ENCODE results near the gene ARMC9. TPM values are rescaled to one million over a fixed set of nuclear protein-coding genes. Genes with fewer than 3 reads are reported as not detected.

Gene ARMC9
- total RNA-seq, 2 donors from 2014 or later, result 6.9 to 10.1 TPM

GRCh38 chr2:231332872-231333500, 134.6 kb downstream of the ARMC9 start:
- no peaks in the 10 kb centered on the region for H3K36me3 ChIP-seq (replicated peaks in 1 of 2; ENCODE audit: insufficient read depth in 1 of 2, low read depth in 2 of 2)
- intact Hi-C loops (cut with DNase I), result no loop called here

GRCh38 chr2:231334179-231334930, 135.9 kb downstream of the ARMC9 start:
- no peak overlapping the region for H3K27ac ChIP-seq
- H3K4me3 ChIP-seq, result no peak overlapping the region
- intact Hi-C loops (cut with DNase I), result no loop called here
- H3K27me3 ChIP-seq, result no peaks in the 10 kb centered on the region
- no peaks in the 10 kb centered on the region for H3K36me3 ChIP-seq (replicated peaks in 1 of 2; ENCODE audit: insufficient read depth in 1 of 2, low read depth in 2 of 2)
- TF ChIP-seq CTCF (IDR thresholded peaks at IDR 0.05) (no peak), POLR2A (IDR thresholded peaks at IDR 0.05) (no peak)
- no peaks in the 10 kb centered on the region for H3K9me3 ChIP-seq
- DNase-seq (no peak), ATAC-seq (no peak)
- 81 to 84% methylated on average over 14 of the region's 14 CpGs for WGBS, 2 donors
- no peaks in the 10 kb centered on the region for H3K4me1 ChIP-seq

More at GRCh38 chr2:231332872-231333500, 134.6 kb downstream of the ARMC9 start:
- no peaks in the 10 kb centered on the region for H3K9me3 ChIP-seq
- WGBS, 2 donors, result 87 to 89% methylated on average over 8 to 9 of the region's 9 CpGs
- H3K27me3 ChIP-seq, result no peaks in the 10 kb centered on the region
- no peaks in the 10 kb centered on the region for H3K4me1 ChIP-seq
- no peak for TF ChIP-seq POLR2A (IDR thresholded peaks at IDR 0.05)
- TF ChIP-seq CTCF (IDR thresholded peaks at IDR 0.05), result no peak
- no peak overlapping the region for H3K27ac ChIP-seq
- ATAC-seq, result no peak
- H3K4me3 ChIP-seq, result no peak overlapping the region
- no peak for DNase-seq

GRCh38 chr2:231334981-231335380, 136.6 kb downstream of the ARMC9 start:
- no peak overlapping the region for H3K27ac ChIP-seq
- H3K27me3 ChIP-seq, result no peaks in the 10 kb centered on the region
- TF ChIP-seq POLR2A (IDR thresholded peaks at IDR 0.05) (no peak), CTCF (IDR thresholded peaks at IDR 0.05) (no peak)
- H3K4me1 ChIP-seq, result no peaks in the 10 kb centered on the region
- intact Hi-C loops (cut with DNase I), result no loop called here
- ATAC-seq (no peak), DNase-seq (no peak)
- H3K36me3 ChIP-seq (replicated peaks in 1 of 2; ENCODE audit: insufficient read depth in 1 of 2, low read depth in 2 of 2), result no peaks in the 10 kb centered on the region
- H3K9me3 ChIP-seq, result no peaks in the 10 kb centered on the region
- 93% methylated on average over 5 of the region's 5 CpGs for WGBS, 2 donors
- H3K4me3 ChIP-seq, result no peak overlapping the region

GRCh38 chr2:231335591-231335990, 137.2 kb downstream of the ARMC9 start:
- no peaks in the 10 kb centered on the region for H3K27me3 ChIP-seq
- DNase-seq (no peak), ATAC-seq (no peak)
- TF ChIP-seq POLR2A (IDR thresholded peaks at IDR 0.05), result no peak
- no peak for TF ChIP-seq CTCF (IDR thresholded peaks at IDR 0.05)
- intact Hi-C loops (cut with DNase I), result no loop called here
- H3K27ac ChIP-seq, result no peak overlapping the region
- H3K4me1 ChIP-seq, result no peaks in the 10 kb centered on the region
- H3K4me3 ChIP-seq, result no peak overlapping the region
- WGBS, 2 donors, result 84 to 97% methylated on average over 13 of the region's 13 CpGs
- H3K9me3 ChIP-seq, result no peaks in the 10 kb centered on the region
- no peaks in the 10 kb centered on the region for H3K36me3 ChIP-seq (replicated peaks in 1 of 2; ENCODE audit: insufficient read depth in 1 of 2, low read depth in 2 of 2)

Measured in body of pancreas (tissue), 4 donors.